HG02943 (cell line): ENCODE measurements around the gene SIRT4.

ENCODE experiments used
- ATAC-seq: cut with Tn5 transposase; IDR thresholded peaks from one replicate; pipeline ENCODE4 v1.9.1; 2021; ENCODE audit warnings: mild to moderate bottlenecking, low read depth, moderate library complexity; ENCODE audit not compliant: unreplicated experiment

SIRT4 gene

DNA sequence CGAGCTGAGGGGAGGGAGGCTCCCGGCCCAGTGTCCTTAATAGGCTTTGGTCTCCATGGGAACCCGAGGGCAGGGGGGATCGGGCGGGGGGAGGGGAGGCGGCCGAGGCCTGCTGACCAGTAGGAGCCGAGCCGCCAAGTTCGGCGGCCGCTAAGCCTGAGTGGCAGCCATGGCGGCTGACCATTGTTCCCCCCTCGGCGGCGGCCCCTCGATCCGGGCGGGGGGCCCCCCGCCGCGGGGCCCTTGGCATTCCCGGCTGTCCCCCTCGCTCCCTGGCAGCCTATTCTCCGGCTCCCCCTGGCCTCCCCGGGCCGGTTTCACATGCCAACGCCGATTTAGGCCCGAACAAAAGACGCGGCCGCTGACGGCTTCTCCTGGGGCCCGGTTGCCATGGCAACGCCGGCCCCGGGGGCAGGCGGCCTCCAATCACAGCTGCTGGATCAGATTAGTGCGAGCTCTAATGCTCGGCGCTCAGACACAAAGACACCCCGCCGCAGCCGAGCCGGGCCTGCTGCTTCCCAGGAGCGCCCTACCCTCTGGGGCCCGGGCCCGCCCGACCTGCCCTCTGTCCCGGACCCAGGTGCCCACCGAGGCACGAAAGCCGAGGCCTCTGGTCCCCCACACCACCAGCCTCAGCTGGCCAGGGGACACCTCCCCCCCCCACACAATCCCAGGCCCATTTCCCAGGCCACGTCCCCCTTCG, 59.5 kb downstream of the SIRT4 start:
- ATAC-seq, result no peak
